GM23338 (cell line): ENCODE results near the gene PDE10A.

Experiments used
- EZH2 ChIP-seq: fragments of 200-600 bp; sonication (generic); IDR thresholded peaks from one replicate; pipeline ENCODE4 v1.8.0; 2017; ENCODE audit warnings: antibody characterized with exemption, mild to moderate bottlenecking, low read depth; ENCODE audit not compliant: unreplicated experiment
- EZH2phosphoT487 ChIP-seq: fragments of 200-600 bp; sonication (generic); IDR thresholded peaks from one replicate; pipeline ENCODE4 v1.8.1; 2018; ENCODE audit warnings: antibody characterized with exemption; ENCODE audit not compliant: unreplicated experiment
- JUNB ChIP-seq: IDR thresholded peaks from one replicate; pipeline ENCODE4 v1.6.1; 2016; ENCODE audit warnings: antibody characterized with exemption; ENCODE audit not compliant: unreplicated experiment
- POLR2AphosphoS5 ChIP-seq: IDR thresholded peaks from 2 replicates; pipeline ENCODE4 v1.6.1; 2016; ENCODE audit warnings: antibody characterized with exemption, low read depth
- STAT1 ChIP-seq: IDR thresholded peaks from one replicate; pipeline ENCODE4 v1.6.1; 2016; ENCODE audit warnings: antibody characterized with exemption; ENCODE audit not compliant: unreplicated experiment
- TF ChIP-seq, protein P1 (sequence below), 2 experiments: fragments of 200-600 bp in 1 of 2; sonication (generic) in 1 of 2; conservative IDR thresholded peaks; 2 replicates each; pipeline versions ENCODE4 v1.5.1 to v1.6.1; 2016 to 2017; ENCODE audit warnings: antibody characterized with exemption in 2 of 2, low read depth in 2 of 2, mild to moderate bottlenecking in 2 of 2, moderate library complexity in 1 of 2
- TF ChIP-seq, protein P2 (sequence below): IDR thresholded peaks from one replicate; pipeline ENCODE4 v1.6.1; 2018; ENCODE audit warnings: antibody characterized with exemption; ENCODE audit not compliant: unreplicated experiment
- TF ChIP-seq, protein P3 (sequence below): IDR thresholded peaks from 2 replicates; pipeline ENCODE4 v1.6.1; 2016; ENCODE audit warnings: antibody characterized with exemption

DNA sequence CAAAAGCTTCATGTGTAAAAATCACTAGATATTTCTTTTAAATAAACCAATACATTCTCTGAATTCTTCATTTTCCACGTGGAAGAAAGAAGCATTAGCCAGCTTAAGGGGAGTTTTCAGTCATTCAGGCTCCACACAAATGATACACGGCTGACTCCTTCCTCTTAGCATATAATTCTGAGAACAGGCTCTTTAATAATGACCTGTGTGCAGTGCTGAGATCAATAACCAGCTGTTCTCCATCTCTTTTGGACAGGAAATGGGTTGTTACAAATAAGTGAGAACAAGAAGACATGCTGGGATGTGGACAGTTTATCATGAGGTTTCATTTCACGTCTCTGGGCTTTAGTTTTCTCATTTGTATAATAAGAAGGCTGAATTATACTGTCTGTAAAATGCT, 206.8 kb downstream of the PDE10A start:
- TF ChIP-seq, protein P1, sequence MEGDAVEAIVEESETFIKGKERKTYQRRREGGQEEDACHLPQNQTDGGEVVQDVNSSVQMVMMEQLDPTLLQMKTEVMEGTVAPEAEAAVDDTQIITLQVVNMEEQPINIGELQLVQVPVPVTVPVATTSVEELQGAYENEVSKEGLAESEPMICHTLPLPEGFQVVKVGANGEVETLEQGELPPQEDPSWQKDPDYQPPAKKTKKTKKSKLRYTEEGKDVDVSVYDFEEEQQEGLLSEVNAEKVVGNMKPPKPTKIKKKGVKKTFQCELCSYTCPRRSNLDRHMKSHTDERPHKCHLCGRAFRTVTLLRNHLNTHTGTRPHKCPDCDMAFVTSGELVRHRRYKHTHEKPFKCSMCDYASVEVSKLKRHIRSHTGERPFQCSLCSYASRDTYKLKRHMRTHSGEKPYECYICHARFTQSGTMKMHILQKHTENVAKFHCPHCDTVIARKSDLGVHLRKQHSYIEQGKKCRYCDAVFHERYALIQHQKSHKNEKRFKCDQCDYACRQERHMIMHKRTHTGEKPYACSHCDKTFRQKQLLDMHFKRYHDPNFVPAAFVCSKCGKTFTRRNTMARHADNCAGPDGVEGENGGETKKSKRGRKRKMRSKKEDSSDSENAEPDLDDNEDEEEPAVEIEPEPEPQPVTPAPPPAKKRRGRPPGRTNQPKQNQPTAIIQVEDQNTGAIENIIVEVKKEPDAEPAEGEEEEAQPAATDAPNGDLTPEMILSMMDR (conservative IDR thresholded peaks at IDR 0.05; ENCODE audit: low read depth in 2 of 2), result no peak
- TF ChIP-seq STAT1 (no peak), POLR2AphosphoS5 (no peak), EZH2phosphoT487 (no peak), EZH2 (no peak), JUNB (no peak)
- TF ChIP-seq, protein P2, sequence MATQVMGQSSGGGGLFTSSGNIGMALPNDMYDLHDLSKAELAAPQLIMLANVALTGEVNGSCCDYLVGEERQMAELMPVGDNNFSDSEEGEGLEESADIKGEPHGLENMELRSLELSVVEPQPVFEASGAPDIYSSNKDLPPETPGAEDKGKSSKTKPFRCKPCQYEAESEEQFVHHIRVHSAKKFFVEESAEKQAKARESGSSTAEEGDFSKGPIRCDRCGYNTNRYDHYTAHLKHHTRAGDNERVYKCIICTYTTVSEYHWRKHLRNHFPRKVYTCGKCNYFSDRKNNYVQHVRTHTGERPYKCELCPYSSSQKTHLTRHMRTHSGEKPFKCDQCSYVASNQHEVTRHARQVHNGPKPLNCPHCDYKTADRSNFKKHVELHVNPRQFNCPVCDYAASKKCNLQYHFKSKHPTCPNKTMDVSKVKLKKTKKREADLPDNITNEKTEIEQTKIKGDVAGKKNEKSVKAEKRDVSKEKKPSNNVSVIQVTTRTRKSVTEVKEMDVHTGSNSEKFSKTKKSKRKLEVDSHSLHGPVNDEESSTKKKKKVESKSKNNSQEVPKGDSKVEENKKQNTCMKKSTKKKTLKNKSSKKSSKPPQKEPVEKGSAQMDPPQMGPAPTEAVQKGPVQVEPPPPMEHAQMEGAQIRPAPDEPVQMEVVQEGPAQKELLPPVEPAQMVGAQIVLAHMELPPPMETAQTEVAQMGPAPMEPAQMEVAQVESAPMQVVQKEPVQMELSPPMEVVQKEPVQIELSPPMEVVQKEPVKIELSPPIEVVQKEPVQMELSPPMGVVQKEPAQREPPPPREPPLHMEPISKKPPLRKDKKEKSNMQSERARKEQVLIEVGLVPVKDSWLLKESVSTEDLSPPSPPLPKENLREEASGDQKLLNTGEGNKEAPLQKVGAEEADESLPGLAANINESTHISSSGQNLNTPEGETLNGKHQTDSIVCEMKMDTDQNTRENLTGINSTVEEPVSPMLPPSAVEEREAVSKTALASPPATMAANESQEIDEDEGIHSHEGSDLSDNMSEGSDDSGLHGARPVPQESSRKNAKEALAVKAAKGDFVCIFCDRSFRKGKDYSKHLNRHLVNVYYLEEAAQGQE, result no peak
- TF ChIP-seq, protein P3, sequence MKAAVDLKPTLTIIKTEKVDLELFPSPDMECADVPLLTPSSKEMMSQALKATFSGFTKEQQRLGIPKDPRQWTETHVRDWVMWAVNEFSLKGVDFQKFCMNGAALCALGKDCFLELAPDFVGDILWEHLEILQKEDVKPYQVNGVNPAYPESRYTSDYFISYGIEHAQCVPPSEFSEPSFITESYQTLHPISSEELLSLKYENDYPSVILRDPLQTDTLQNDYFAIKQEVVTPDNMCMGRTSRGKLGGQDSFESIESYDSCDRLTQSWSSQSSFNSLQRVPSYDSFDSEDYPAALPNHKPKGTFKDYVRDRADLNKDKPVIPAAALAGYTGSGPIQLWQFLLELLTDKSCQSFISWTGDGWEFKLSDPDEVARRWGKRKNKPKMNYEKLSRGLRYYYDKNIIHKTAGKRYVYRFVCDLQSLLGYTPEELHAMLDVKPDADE, result no peak
